GM12865 (cell line): ENCODE measurements around the gene DYRK1B.

ENCODE experiments used
- DNase-seq: peaks from one replicate; pipeline ENCODE4 v3.0.0; 2010; ENCODE audit warnings: low read depth
- H3K4me3 ChIP-seq: 2 replicates; pipeline ENCODE4 v1.5.1; 2011; ENCODE audit warnings: mild to moderate bottlenecking, low read depth, low read length, control low read depth
- TF ChIP-seq, protein P1 (sequence below): IDR thresholded peaks from 2 replicates; pipeline ENCODE4 v1.5.1; 2011; ENCODE audit warnings: low read length, control low read depth, low read depth, inconsistent platforms; ENCODE audit not compliant: insufficient read depth; ENCODE audit errors: missing control alignments

Gene DYRK1B

DNA sequence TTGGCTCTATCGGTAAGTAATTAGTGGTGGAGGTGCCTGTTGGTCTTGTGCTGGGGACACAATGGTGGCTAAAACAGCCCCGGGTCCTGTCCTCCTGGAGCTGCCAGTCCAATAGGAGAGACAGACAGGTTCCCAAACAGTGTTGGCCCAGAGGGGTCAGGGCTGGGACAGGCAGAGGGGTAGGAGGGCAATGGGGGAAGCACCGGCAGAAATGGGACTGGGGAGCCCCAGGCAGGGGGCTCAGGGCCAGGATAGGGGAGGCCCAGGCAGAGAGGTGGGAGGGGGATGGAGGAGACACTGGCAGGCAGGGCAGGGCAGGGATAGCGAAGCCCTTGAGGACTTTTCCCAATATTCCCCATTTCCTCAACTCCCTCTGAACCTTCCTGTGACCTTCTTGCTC, 14.4 kb upstream of the DYRK1B start:
- no peak overlapping the region for H3K4me3 ChIP-seq
- TF ChIP-seq, protein P1, sequence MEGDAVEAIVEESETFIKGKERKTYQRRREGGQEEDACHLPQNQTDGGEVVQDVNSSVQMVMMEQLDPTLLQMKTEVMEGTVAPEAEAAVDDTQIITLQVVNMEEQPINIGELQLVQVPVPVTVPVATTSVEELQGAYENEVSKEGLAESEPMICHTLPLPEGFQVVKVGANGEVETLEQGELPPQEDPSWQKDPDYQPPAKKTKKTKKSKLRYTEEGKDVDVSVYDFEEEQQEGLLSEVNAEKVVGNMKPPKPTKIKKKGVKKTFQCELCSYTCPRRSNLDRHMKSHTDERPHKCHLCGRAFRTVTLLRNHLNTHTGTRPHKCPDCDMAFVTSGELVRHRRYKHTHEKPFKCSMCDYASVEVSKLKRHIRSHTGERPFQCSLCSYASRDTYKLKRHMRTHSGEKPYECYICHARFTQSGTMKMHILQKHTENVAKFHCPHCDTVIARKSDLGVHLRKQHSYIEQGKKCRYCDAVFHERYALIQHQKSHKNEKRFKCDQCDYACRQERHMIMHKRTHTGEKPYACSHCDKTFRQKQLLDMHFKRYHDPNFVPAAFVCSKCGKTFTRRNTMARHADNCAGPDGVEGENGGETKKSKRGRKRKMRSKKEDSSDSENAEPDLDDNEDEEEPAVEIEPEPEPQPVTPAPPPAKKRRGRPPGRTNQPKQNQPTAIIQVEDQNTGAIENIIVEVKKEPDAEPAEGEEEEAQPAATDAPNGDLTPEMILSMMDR, result no peak
- no peak for DNase-seq

DNA sequence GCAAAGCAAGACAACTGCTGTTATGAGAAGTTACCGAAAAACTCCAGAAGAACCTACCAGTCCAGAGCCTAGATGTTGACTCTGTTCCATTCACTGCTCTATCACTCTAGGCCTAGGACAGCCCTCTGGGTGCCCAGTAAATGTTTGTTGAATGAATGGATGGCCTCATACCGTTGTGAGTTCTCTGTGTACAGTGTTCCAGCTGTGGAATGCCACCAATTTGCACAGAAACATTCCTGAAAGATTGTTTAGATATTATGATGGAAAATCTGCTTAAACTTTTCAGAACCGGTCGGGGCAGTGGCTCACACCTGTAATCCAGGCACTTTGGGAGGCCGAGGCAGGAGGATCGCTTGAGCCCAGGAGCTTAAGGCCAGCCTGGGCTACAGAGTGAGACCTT, 13.6 kb upstream of the DYRK1B start:
- TF ChIP-seq, protein P1, result no peak
- no peak overlapping the region for H3K4me3 ChIP-seq
- no peak for DNase-seq

DNA sequence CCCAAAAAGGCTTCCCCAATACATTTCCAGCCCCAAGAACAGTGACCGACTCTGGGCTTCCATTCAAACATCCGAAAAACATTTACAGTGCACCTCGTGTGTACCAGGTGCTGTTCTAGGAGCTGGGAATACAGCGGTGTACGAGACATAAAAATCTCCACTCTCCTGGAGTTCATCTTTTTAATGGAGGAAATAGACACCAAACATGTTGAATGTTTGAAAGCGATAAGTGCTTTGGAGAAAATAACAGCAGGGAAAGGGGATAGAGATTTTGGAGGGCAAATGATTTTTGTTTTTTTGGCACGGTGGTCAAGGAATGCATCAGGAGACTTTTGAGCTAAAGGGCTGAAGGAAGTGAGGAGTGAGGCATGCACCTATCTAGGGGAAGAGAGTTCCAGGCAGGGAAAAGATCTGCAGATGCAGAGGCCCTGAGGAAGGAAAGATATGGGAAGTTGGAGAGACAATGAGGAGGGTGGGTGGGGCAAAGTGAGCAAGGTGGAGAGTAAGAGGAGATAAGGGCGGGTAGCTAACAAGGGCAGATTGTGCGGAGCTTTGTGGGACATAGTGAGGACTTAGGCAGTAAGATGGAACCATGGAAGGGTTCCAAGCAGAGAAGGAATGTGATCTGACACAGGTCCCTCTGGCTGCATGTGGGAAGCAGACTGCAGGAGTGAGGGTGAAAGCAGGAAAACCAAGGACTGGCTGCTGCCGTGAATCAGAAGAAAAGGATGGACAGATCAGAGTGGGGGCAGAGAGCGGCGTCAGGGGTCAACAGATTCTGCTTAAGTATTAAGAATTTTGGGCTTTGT, 12.9 kb upstream of the DYRK1B start:
- TF ChIP-seq, protein P1, result no peak
- DNase-seq, result no peak
- H3K4me3 ChIP-seq, result peak overlapping the region; percentile 67

DNA sequence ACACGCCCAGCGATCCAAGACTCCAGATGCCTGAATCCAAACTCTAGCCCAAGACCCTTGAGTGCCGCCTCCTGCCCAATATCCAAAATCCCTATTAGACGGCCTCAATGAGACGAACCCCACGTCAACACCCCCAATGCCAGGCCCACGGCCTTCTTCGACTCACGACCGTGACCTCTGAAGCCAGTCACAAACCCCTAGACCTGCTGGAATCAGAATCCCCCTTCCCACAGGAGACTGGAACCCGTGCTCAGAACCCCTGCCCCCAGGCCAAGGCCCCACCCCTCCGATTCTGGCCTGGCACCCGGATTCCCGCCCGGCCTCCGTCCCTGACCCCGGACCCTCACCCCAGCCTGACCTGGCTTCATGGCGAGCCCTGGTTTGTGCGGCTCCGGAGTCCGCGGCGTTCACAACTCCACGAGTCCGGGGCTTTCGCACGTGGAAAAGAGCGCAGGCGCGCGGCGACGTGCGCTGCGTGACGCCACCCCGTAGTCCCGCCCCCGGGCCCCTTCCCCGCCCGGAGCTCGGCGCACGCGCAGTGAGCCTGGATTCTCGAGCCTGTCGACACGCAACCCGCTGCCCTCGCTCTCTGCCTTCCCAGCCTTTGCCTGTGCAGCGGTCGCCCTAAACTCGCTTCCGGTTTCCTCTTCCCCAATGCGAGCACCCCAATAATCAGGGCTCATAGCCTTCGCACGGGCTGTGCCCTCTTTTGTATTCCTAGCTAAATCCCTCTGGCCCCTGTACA, 12.1 kb upstream of the DYRK1B start, which contains the start of gene FBL:
Gene FBL (minus strand): TSS at position 447 of the 745 bp plus-strand sequence. CDS start 79 bp downstream, at position 368.
- DNase-seq, result peak; percentile 97
- peak within 1 kb of the TSS; percentile 67 for H3K4me3 ChIP-seq
- TF ChIP-seq, protein P1, result no peak

DNA sequence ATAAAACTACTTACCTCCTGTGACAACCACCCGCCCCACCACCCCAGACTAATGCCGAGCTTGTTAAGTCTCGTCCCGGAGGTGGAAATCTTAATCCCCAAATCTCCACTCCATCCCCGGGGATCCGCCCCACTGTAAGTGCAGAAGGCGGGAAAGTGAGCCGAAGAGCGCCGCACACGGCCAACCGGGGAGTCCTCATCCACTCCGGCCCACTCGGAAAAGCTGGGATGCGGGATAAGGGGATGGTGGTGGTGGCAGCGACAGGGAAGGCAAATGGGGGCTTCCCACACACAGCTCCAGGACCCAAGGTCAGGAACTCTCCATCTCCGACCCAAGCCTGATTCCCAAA, 11.6 kb upstream of the DYRK1B start:
- peak; percentile 25 for DNase-seq
- H3K4me3 ChIP-seq, result peak overlapping the region; percentile 67
- TF ChIP-seq, protein P1, result no peak

DNA sequence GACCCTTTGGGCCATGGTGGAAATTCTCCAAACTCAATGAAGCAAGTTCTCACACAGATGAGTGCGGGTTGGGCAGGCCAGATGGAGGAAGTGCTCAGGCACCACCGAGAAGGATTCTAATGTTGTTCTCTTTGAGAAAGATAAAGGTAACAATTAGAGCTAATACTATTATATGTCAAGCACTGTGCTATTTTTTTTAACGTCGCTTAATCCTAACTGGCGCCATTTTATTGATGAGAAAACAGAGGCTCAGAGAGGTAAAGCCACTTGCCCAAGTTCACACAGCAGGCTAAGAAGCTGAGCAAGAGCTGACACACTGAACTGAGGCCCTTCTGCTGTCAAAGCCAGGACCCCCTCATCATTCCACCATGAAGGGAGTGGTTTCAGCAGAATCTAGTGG, 11.2 kb upstream of the DYRK1B start:
- TF ChIP-seq, protein P1, result no peak
- peak overlapping the region; percentile 67 for H3K4me3 ChIP-seq
- DNase-seq, result no peak
